ENCODE results near the gene SAGE1. TPM values are rescaled to one million over a fixed set of nuclear protein-coding genes. Genes with fewer than 3 reads are reported as not detected.
"Not testable (repeated sequence)": the region's sequence is repeated elsewhere in the genome, so short reads cannot be mapped to it uniquely, and the experiment has no call there.

Gene SAGE1
- total and polyA plus RNA-seq, 2 of the 8 experiments (the other 6 are each of a cell fraction or from before 2014, with no cell fraction given): not detected

GRCh38 chrX:135888230-135888629 is 5.3 kb upstream of the SAGE1 start:
- H3K18ac ChIP-seq (ENCODE audit: extremely low read depth, low read length): not testable (repeated sequence)
- WGBS, 2 experiments (ENCODE audit: extremely low coverage in 1 of 2, insufficient coverage in 1 of 2, insufficient read length in 1 of 2, insufficient replicate concordance in 2 of 2, low coverage in 1 of 2, low lambda C conversion rate in 2 of 2, missing lambda C conversion rate in 1 of 2): 85% methylated on average over 10 of the region's 18 CpGs; no CpG with 5 or more reads in 1 of the 2 experiments

More at GRCh38 chrX:135888230-135888629, 5.3 kb upstream of the SAGE1 start:
- H3K4me3 ChIP-seq (ENCODE audit: extremely low read depth in 1 of 4, insufficient read depth in 2 of 4, low read depth in 3 of 4, low read length in 4 of 4); H3K14ac ChIP-seq (ENCODE audit: insufficient read length); H2BK15ac ChIP-seq (ENCODE audit: low read length); H2BK120ac ChIP-seq (replicated peaks; ENCODE audit: low read depth, low read length); H2AK5ac ChIP-seq (ENCODE audit: low read depth, low read length); H3K4ac ChIP-seq (replicated peaks; ENCODE audit: insufficient read length, low read depth, low read length); H3K4me1 ChIP-seq (replicated peaks in 1 of 4; ENCODE audit: control insufficient read depth in 3 of 4, insufficient read depth in 4 of 4, low read length in 3 of 4); H3K4me2 ChIP-seq (ENCODE audit: insufficient read depth in 1 of 2, low read depth in 2 of 2, low read length in 2 of 2); DNase-seq (ENCODE audit: low read depth in 1 of 2, low spot score in 2 of 2); H3K23me2 ChIP-seq (ENCODE audit: low read depth, low read length); H2AFZ ChIP-seq (ENCODE audit: low read length); FAIRE-seq; H3K36me3 ChIP-seq (ENCODE audit: control insufficient read depth in 2 of 4, insufficient read depth in 4 of 4, low read length in 3 of 4); POLR2A ChIA-PET (ENCODE audit: partially characterized antibody); H4K8ac ChIP-seq (ENCODE audit: extremely low read depth, insufficient read depth, low read length); H4K5ac ChIP-seq (ENCODE audit: insufficient read length, low read depth, low read length); H4K20me1 ChIP-seq (replicated peaks in 1 of 2; ENCODE audit: control insufficient read depth in 1 of 2, insufficient read depth in 2 of 2, low read length in 2 of 2); H3K9ac ChIP-seq (replicated peaks in 1 of 4; ENCODE audit: extremely low read depth in 1 of 4, low read depth in 3 of 4, low read length in 3 of 4); H2BK12ac ChIP-seq (ENCODE audit: low read depth, low read length); H3K23ac ChIP-seq (ENCODE audit: insufficient read length); H3K79me1 ChIP-seq (ENCODE audit: low read depth, low read length); H2BK20ac ChIP-seq (ENCODE audit: low read length); H4K91ac ChIP-seq (replicated peaks; ENCODE audit: insufficient read length, low read length); H3K27me3 ChIP-seq (replicated peaks in 1 of 4; ENCODE audit: control insufficient read depth in 3 of 4, extremely low read depth in 1 of 4, insufficient read depth in 3 of 4, low read length in 3 of 4); CTCF ChIA-PET (ENCODE audit: partially characterized antibody); H3K56ac ChIP-seq (replicated peaks; ENCODE audit: insufficient read length, low read depth, low read length); H3K27ac ChIP-seq (ENCODE audit: low read depth, low read length); H2BK5ac ChIP-seq (ENCODE audit: low read depth, low read length); H3K79me2 ChIP-seq (ENCODE audit: control insufficient read depth in 1 of 2, insufficient read depth in 2 of 2, low read length in 2 of 2): not testable (repeated sequence)
- peaks cover 0 to 31% of the 10 kb centered on the region in 2 experiments; a peak in 2 of 4 replicates for H3K9me3 ChIP-seq (ENCODE audit: insufficient read depth in 2 of 2, low read depth in 1 of 2, low read length in 1 of 2)
